Endothelial cell of umbilical vein (primary cell): ENCODE data around the gene MATK. TPM values are rescaled to one million over a fixed set of nuclear protein-coding genes. Genes with fewer than 3 reads are reported as not detected.
A peak's percentile ranks its signal among the peaks of the same experiment; 100 is the strongest.

Experiments used
- BruUV-seq: library from RNA; stranded (reverse); fragments of 400-500 nt; replicated peaks from 2 replicates; lab custom pipeline; 2021; lab: Mats Ljungman, UMichigan
- CTCF ChIA-PET: fragments of 300-600, 350-600 bp; sonication (Branson Sonifier 250); formaldehyde crosslinking; loops from one replicate; lab custom pipeline; 2021; ENCODE audit warnings: antibody characterized with exemption, inconsistent platforms; lab: Charles Lee
- POLR2A ChIA-PET: fragments of 300-600, 350-600 bp; sonication (Branson Sonifier 250); formaldehyde crosslinking; loops from one replicate; lab custom pipeline; 2021; ENCODE audit warnings: antibody characterized with exemption, inconsistent platforms; lab: Charles Lee
- DNase-seq: peaks from one replicate; pipeline ENCODE4 v3.0.0-alpha.2; 2011; ENCODE audit warnings: low read depth, low spot score
- FAIRE-seq: peaks from 2 replicates; lab custom pipeline; 2011; peaks lifted over from hg19 to GRCh38; lab: Jason Lieb, UNC
- H2AFZ ChIP-seq: 2 replicates; pipeline ENCODE4 v1.6.0; 2012; ENCODE audit warnings: low read depth, low read length, control low read depth, inconsistent platforms
- H3K27ac ChIP-seq: 2 replicates; pipeline ENCODE4 v1.5.1; 2011; ENCODE audit warnings: low read depth, mild to moderate bottlenecking, control low read depth, low read length, moderate library complexity; ENCODE audit not compliant: insufficient read depth
- H3K27me3 ChIP-seq, 2 experiments: 2 replicates each; pipeline versions ENCODE4 v1.6.0 to v1.6.1; 2011; ENCODE audit warnings: low read length in 2 of 2, mixed read lengths in 1 of 2; ENCODE audit not compliant: control insufficient read depth in 2 of 2, insufficient read depth in 2 of 2
- H3K36me3 ChIP-seq, 2 experiments: 2 replicates in 1 of 2; 3 replicates in 1 of 2; pipeline ENCODE4 v1.5.1; 2011; ENCODE audit warnings: low read length in 2 of 2, mild to moderate bottlenecking in 1 of 2, moderate library complexity in 1 of 2; ENCODE audit not compliant: control insufficient read depth in 2 of 2, insufficient read depth in 2 of 2; ENCODE audit errors: extremely low read depth in 1 of 2
- H3K4me1 ChIP-seq: 3 replicates; pipeline ENCODE4 v1.5.1; 2011; ENCODE audit warnings: mild to moderate bottlenecking, low read length; ENCODE audit not compliant: control insufficient read depth, insufficient read depth; ENCODE audit errors: extremely low read depth
- H3K4me2 ChIP-seq: 2 replicates; pipeline ENCODE4 v1.6.1; 2011; ENCODE audit warnings: low read length, control low read depth, mixed read lengths; ENCODE audit not compliant: insufficient read depth
- H3K4me3 ChIP-seq, 3 experiments: fragments of 200-600 bp in 1 of 3; sonication (generic), shearing (Covaris generic) in 1 of 3; replicated peaks in 1 of 3; 2 replicates each; pipeline ENCODE4 v1.5.1; 2011 to 2016; ENCODE audit warnings: control low read depth in 3 of 3, low read length in 3 of 3, mild to moderate bottlenecking in 2 of 3, inconsistent platforms in 1 of 3, low read depth in 1 of 3, moderate library complexity in 1 of 3; ENCODE audit not compliant: insufficient read depth in 1 of 3
- H3K79me2 ChIP-seq: 2 replicates; pipeline ENCODE4 v1.6.0; 2012; ENCODE audit warnings: low read length, inconsistent platforms; ENCODE audit not compliant: control insufficient read depth, insufficient read depth
- H3K9ac ChIP-seq: replicated peaks from 2 replicates; pipeline ENCODE3; 2011; ENCODE audit warnings: low read length, control low read depth; ENCODE audit not compliant: insufficient read depth; ENCODE audit errors: extremely low read depth
- H3K9me1 ChIP-seq: replicated peaks from 3 replicates; pipeline ENCODE4 v1.6.0; 2011; ENCODE audit warnings: mild to moderate bottlenecking, low read length; ENCODE audit not compliant: control insufficient read depth, insufficient read depth; ENCODE audit errors: extremely low read depth
- H3K9me3 ChIP-seq: replicated peaks from 2 replicates; pipeline ENCODE4 v1.5.1; 2012; ENCODE audit warnings: low read length, inconsistent platforms; ENCODE audit not compliant: control insufficient read depth, insufficient read depth
- H4K20me1 ChIP-seq: replicated peaks from 2 replicates; pipeline ENCODE3; 2011; ENCODE audit warnings: mild to moderate bottlenecking, low read length; ENCODE audit not compliant: control insufficient read depth, insufficient read depth; ENCODE audit errors: extremely low read depth
- EZH2 ChIP-seq: IDR thresholded peaks from 2 replicates; pipeline ENCODE4 v1.6.1; 2012; ENCODE audit warnings: borderline replicate concordance, low read depth, mild to moderate bottlenecking, moderate library complexity, low read length, inconsistent platforms; ENCODE audit not compliant: severe bottlenecking
- FOS ChIP-seq: IDR thresholded peaks from 2 replicates; pipeline ENCODE4 v1.6.1; 2011; ENCODE audit warnings: mild to moderate bottlenecking, low read length, moderate library complexity, borderline replicate concordance; ENCODE audit not compliant: insufficient read depth
- GATA2 ChIP-seq: IDR thresholded peaks from 2 replicates; pipeline ENCODE4 v1.7.0; 2011; ENCODE audit warnings: low read depth, mild to moderate bottlenecking, moderate library complexity, mixed read lengths, low read length; ENCODE audit not compliant: insufficient read length, insufficient read depth
- JUN ChIP-seq: IDR thresholded peaks from 2 replicates; pipeline ENCODE4 v1.6.1; 2011; ENCODE audit warnings: borderline replicate concordance, low read depth; ENCODE audit not compliant: insufficient read length, insufficient read depth
- MYC ChIP-seq: IDR thresholded peaks from one replicate; pipeline ENCODE4 v1.6.1; 2011; ENCODE audit warnings: mild to moderate bottlenecking, low read depth, low read length
- POLR2A ChIP-seq: IDR thresholded peaks from 2 replicates; pipeline ENCODE4 v1.6.1; 2012; ENCODE audit warnings: low read depth, mild to moderate bottlenecking, control low read depth, low read length
- POLR2AphosphoS5 ChIP-seq: IDR thresholded peaks from 2 replicates; pipeline ENCODE4 v1.6.1; 2012; ENCODE audit warnings: low read depth, mild to moderate bottlenecking, control low read depth, low read length, moderate library complexity; ENCODE audit not compliant: insufficient read depth
- dilution Hi-C: fragments of 300-500 bp; cut with MboI; formaldehyde crosslinking; loops from one replicate; pipeline ENCODE4 v1.15.0; 2019; ENCODE audit warnings: low sequenced_read_pairs; ENCODE audit not compliant: extremely low pct_ligation_motif_present
- intact Hi-C: fragments of 100-400 bp; cut with micrococcal nuclease; formaldehyde crosslinking; loops from one replicate; pipeline ENCODE4 v1.10.0; 2022
- polyA plus RNA-seq, 4 experiments: library from polyadenylated mRNA; depleted of rRNA in 3 of 4; stranded (reverse) in 3 of 4; unstranded in 1 of 4; fragments of >200 nt; gene quantifications; 2 replicates each; pipeline versions ENCODE4 v1.2.1 to v1.2.3, GENCODE V29; 2011 to 2012; ENCODE audit warnings: missing spikeins in 1 of 4
- total RNA-seq: library from RNA; stranded (reverse); gene quantifications from 2 replicates; pipeline ENCODE4 v1.2.3, GENCODE V29; 2021
- TF ChIP-seq, protein P1 (sequence below): IDR thresholded peaks from 2 replicates; pipeline ENCODE4 v1.6.1; 2011; ENCODE audit not compliant: insufficient read depth, insufficient read length
- TF ChIP-seq, protein P2 (sequence below), 2 donors: IDR thresholded peaks; 1 replicate in 1 of 2; 2 replicates in 1 of 2; pipeline ENCODE4 v1.5.1; 2011; ENCODE audit warnings: low read length in 2 of 2, mild to moderate bottlenecking in 2 of 2, moderate library complexity in 2 of 2, control low read depth in 1 of 2, inconsistent platforms in 1 of 2, low read depth in 1 of 2; ENCODE audit not compliant: insufficient read depth in 1 of 2; ENCODE audit errors: extremely low read depth in 1 of 2

MATK gene
- total and polyA plus RNA-seq, 2 donors (not counting 3 experiments of a cell fraction or from before 2014, with no cell fraction given): not detected

DNA sequence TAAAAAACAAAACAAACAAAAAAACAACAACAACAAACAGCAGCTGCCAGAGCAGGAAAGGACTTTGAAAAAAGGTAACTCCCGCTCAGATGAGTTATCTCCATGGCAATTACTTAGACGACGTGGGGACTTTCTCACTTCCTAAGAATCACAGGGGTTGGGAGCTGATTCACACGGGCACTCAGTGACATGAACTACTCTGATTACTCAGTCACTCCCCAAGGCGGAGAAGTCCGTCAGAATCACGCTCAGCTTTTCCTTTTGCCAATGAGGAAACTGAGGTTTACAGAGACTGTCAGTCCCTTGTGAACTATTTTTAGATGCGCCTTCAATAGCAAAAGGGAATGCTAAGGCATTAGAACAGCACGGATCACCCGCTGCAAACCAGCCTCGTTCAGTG lies 32.3 kb upstream of the MATK start:
- H3K4me3 ChIP-seq: no peak overlapping the region
- no peak overlapping the region for H3K4me2 ChIP-seq
- H3K9me3 ChIP-seq: no peaks in the 10 kb centered on the region
- no peak overlapping the region for H3K9ac ChIP-seq
- no peaks in the 10 kb centered on the region for H3K4me1 ChIP-seq
- H3K27ac ChIP-seq: no peak overlapping the region
- ChIA-PET CTCF (interaction anchor here (0.7 to 2.3 kb wide), 5 partner anchors 12 to 72 kb away, joined by 3 to 5 read pairs (median 3); no protein-coding TSS in a partner anchor), POLR2A (no interaction called here)
- BruUV-seq: no TSS peak
- no peaks in the 10 kb centered on the region for H3K27me3 ChIP-seq
- TF ChIP-seq GATA2: no peak
- no peak for TF ChIP-seq MYC
- TF ChIP-seq, protein P1, sequence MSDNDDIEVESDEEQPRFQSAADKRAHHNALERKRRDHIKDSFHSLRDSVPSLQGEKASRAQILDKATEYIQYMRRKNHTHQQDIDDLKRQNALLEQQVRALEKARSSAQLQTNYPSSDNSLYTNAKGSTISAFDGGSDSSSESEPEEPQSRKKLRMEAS: no peak
- TF ChIP-seq EZH2: no peak
- TF ChIP-seq POLR2A: no peak
- TF ChIP-seq POLR2AphosphoS5: no peak
- TF ChIP-seq FOS: no peak
- TF ChIP-seq JUN: no peak
- TF ChIP-seq, protein P2, sequence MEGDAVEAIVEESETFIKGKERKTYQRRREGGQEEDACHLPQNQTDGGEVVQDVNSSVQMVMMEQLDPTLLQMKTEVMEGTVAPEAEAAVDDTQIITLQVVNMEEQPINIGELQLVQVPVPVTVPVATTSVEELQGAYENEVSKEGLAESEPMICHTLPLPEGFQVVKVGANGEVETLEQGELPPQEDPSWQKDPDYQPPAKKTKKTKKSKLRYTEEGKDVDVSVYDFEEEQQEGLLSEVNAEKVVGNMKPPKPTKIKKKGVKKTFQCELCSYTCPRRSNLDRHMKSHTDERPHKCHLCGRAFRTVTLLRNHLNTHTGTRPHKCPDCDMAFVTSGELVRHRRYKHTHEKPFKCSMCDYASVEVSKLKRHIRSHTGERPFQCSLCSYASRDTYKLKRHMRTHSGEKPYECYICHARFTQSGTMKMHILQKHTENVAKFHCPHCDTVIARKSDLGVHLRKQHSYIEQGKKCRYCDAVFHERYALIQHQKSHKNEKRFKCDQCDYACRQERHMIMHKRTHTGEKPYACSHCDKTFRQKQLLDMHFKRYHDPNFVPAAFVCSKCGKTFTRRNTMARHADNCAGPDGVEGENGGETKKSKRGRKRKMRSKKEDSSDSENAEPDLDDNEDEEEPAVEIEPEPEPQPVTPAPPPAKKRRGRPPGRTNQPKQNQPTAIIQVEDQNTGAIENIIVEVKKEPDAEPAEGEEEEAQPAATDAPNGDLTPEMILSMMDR (IDR thresholded peaks at IDR 0.05; ENCODE audit: extremely low read depth in 1 of 2, insufficient read depth in 1 of 2, low read depth in 1 of 2, low read length in 2 of 2): no peak
- no peaks in the 10 kb centered on the region for H4K20me1 ChIP-seq
- H2AFZ ChIP-seq: peak overlapping the region; percentile 41
- DNase-seq: peak; percentile 15
- no peaks in the 10 kb centered on the region for H3K79me2 ChIP-seq
- intact Hi-C loops (no loop called here), dilution Hi-C loops (no loop called here)
- FAIRE-seq: peak; percentile 71
- no peaks in the 10 kb centered on the region for H3K36me3 ChIP-seq
- H3K9me1 ChIP-seq: no peaks in the 10 kb centered on the region
